Cardiac muscle cell (in vitro differentiated cells and primary cell): ENCODE data around the gene TMPRSS15. TPM values are rescaled to one million over a fixed set of nuclear protein-coding genes. Genes with fewer than 3 reads are reported as not detected.

ENCODE experiments used
- DNase-seq, 2 donors: peaks; one replicate each; pipeline versions ENCODE4 v3.0.0 to v3.0.0-alpha.2; 2010 to 2017; ENCODE audit warnings: low read depth in 1 of 2, low spot score in 1 of 2
- H3K27ac ChIP-seq: fragments of 200-600 bp; sonication (generic); 2 replicates; pipeline ENCODE4 v1.5.1; 2016
- H3K27me3 ChIP-seq: fragments of 200-600 bp; sonication (generic); 2 replicates; pipeline ENCODE4 v1.6.0; 2016; ENCODE audit warnings: control low read depth
- H3K36me3 ChIP-seq: fragments of 200-600 bp; sonication (generic); 2 replicates; pipeline ENCODE4 v1.5.1; 2016; ENCODE audit warnings: control low read depth
- H3K4me1 ChIP-seq: fragments of 200-600 bp; sonication (generic); 2 replicates; pipeline ENCODE4 v1.8.1; 2017; ENCODE audit warnings: low read depth, mild to moderate bottlenecking, mixed run types
- H3K4me3 ChIP-seq: fragments of 200-600 bp; sonication (generic); 2 replicates; pipeline ENCODE4 v1.5.1; 2016; ENCODE audit warnings: mild to moderate bottlenecking
- H3K9me3 ChIP-seq: fragments of 200-600 bp; sonication (generic); 2 replicates; pipeline ENCODE4 v1.5.1; 2017; ENCODE audit warnings: low read depth, mild to moderate bottlenecking, control low read depth
- polyA plus RNA-seq: library from polyadenylated mRNA; unstranded; fragments of >200 nt; fragmentation: Nextera tagmentation; extraction: Ambion mirVana; gene quantifications from 2 replicates; pipeline ENCODE4 v1.2.1, GENCODE V29; 2016
- total RNA-seq: library from RNA; depleted of rRNA; stranded (reverse); fragments of >200 nt; gene quantifications from 2 replicates; pipeline ENCODE4 v1.2.3, GENCODE V29; 2016
- TF ChIP-seq, protein P1 (sequence below): IDR thresholded peaks from 2 replicates; pipeline ENCODE4 v1.5.1; 2012; ENCODE audit warnings: low read depth, mild to moderate bottlenecking, low read length

Gene TMPRSS15
- total and polyA plus RNA-seq, 2 experiments from 2014 or later = not detected

DNA sequence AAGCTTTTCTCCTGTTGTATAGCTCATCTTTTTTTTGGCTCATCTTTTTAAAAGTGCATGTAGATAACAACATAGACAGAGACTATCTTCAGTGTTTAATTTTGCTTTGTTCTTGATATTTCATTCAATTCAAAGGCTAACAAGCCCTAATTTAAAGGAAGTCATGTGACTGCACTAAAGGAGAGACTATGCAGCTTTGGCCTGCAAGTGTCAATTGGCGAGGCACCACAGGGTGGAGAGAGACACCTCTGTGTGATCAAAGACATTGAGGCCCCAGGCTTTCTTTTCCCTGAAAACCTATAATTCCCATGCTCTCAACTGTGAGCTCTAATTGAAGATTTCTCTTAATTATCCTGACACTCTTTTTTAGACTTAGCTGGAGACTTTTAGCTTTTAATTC is 105.4 kb downstream of the TMPRSS15 start:
- H3K4me1 ChIP-seq = no peaks in the 10 kb centered on the region
- no peaks in the 10 kb centered on the region for H3K27me3 ChIP-seq
- TF ChIP-seq, protein P1, sequence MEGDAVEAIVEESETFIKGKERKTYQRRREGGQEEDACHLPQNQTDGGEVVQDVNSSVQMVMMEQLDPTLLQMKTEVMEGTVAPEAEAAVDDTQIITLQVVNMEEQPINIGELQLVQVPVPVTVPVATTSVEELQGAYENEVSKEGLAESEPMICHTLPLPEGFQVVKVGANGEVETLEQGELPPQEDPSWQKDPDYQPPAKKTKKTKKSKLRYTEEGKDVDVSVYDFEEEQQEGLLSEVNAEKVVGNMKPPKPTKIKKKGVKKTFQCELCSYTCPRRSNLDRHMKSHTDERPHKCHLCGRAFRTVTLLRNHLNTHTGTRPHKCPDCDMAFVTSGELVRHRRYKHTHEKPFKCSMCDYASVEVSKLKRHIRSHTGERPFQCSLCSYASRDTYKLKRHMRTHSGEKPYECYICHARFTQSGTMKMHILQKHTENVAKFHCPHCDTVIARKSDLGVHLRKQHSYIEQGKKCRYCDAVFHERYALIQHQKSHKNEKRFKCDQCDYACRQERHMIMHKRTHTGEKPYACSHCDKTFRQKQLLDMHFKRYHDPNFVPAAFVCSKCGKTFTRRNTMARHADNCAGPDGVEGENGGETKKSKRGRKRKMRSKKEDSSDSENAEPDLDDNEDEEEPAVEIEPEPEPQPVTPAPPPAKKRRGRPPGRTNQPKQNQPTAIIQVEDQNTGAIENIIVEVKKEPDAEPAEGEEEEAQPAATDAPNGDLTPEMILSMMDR = no peak
- DNase-seq = no peak
- H3K27ac ChIP-seq = no peak overlapping the region
- no peak overlapping the region for H3K4me3 ChIP-seq
- H3K9me3 ChIP-seq = no peaks in the 10 kb centered on the region
- H3K36me3 ChIP-seq = no peaks in the 10 kb centered on the region

DNA sequence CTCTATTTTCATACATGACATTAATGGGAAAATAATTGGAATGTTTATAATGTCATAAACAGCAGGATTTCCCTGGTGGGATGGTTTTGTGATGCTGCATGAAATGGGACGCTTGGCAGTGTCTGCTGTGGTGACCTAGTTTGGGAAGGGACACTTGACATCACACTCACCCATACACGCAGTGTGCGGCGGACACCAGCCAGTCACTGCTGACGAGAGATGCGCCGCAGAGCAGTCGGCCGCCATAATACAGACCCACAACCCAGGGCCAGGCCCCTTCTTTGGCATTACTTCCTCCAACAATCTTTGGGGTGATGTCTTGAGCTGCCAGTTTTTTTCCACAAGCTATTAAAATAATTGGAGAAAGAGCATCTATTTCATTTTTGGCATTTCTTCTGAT is 109.5 kb downstream of the TMPRSS15 start:
- Histone ChIP-seq H3K36me3 (no peaks in the 10 kb centered on the region), H3K4me3 (no peak overlapping the region), H3K9me3 (no peaks in the 10 kb centered on the region), H3K27ac (no peak overlapping the region), H3K27me3 (no peaks in the 10 kb centered on the region), H3K4me1 (no peaks in the 10 kb centered on the region)
- no peak for DNase-seq
- TF ChIP-seq, protein P1 = no peak

DNA sequence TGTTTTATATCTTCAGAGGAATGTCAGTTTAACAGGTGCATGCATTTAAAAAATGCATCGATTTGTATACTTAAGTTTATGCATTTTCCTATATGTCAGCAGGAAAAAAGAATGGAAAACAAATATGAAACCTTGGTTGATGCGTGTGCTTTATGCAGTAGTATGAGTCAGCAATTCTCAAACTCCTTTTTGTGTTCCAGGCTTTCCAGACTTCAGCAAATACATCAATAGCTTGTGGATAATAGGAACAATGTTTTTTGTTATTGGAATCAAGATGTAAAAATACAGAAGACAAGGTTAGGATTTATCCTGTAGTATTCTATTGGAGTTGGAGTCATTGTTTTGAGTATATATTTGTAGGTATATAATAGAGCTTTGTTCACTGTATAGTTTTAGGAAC is 113.7 kb downstream of the TMPRSS15 start:
- DNase-seq = no peak
- Histone ChIP-seq H3K4me3 (no peak overlapping the region), H3K27me3 (no peaks in the 10 kb centered on the region), H3K27ac (no peak overlapping the region), H3K9me3 (no peaks in the 10 kb centered on the region), H3K4me1 (no peaks in the 10 kb centered on the region), H3K36me3 (no peaks in the 10 kb centered on the region)
- TF ChIP-seq, protein P1 = no peak

DNA sequence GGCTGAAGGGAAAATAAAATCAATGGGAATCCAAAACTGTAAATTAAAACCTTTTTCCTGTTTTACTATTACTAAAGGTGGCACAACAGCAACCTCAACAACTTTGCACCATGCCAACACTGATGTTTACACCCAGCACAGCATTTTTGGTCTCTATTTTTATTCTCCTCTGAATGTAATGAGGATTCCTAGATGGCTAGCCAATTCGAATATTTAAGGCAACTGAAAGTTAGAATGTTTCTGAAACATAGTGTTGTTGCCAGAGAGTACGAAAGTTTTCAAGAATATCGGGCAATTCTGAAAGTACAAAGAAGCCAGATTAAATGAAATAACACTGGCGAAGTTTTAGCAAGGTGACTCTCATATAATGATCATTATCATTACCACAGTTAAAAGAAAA is 118.2 kb downstream of the TMPRSS15 start:
- DNase-seq = no peak
- TF ChIP-seq, protein P1 = no peak
- Histone ChIP-seq H3K27me3 (no peaks in the 10 kb centered on the region), H3K4me1 (no peaks in the 10 kb centered on the region), H3K36me3 (no peaks in the 10 kb centered on the region), H3K9me3 (no peaks in the 10 kb centered on the region), H3K27ac (no peak overlapping the region), H3K4me3 (no peak overlapping the region)

DNA sequence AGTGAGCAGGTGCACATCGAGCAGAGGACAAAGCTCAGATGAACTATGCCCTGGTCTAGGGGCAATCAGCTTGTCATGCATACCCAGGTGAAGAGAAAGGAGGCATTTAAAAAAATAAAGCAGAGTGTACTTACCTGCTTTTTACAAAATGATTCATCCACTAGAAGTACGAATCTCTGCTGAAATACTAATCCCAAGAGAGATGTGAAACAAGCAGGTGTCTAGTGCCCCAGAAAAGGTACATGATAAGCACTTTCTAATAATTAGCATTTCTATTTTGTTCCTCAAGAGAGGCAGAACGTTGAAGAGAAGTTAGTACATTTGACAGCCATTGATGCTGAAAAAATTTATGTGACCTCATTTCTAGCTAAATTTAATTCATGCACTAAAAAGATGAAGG is 127.8 kb downstream of the TMPRSS15 start:
- H3K9me3 ChIP-seq = no peaks in the 10 kb centered on the region
- H3K4me3 ChIP-seq = no peak overlapping the region
- H3K4me1 ChIP-seq = no peaks in the 10 kb centered on the region
- DNase-seq = no peak
- no peak overlapping the region for H3K27ac ChIP-seq
- no peaks in the 10 kb centered on the region for H3K27me3 ChIP-seq
- TF ChIP-seq, protein P1 = no peak
- H3K36me3 ChIP-seq = no peaks in the 10 kb centered on the region

DNA sequence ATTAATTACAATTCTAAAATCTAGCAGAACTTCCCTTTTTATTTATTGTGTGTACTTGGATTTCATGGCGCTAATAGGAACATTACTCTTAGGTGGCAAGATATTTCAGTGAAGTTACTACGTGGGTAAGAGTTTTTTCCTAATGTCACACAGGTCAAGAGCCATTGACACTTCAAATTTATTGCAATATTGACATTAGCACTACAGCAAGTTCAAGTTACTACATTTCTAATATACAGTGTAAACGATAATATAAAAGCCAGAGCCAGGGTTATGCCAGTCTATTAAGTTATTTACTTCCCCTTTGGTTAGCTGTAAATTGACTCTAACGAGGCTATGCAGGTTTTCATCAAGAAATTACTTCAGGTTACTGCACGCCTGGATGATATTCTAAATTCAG is 129.2 kb downstream of the TMPRSS15 start:
- no peak overlapping the region for H3K27ac ChIP-seq
- DNase-seq = no peak
- H3K9me3 ChIP-seq = no peaks in the 10 kb centered on the region
- H3K4me1 ChIP-seq = no peaks in the 10 kb centered on the region
- TF ChIP-seq, protein P1 = no peak
- no peaks in the 10 kb centered on the region for H3K36me3 ChIP-seq
- H3K4me3 ChIP-seq = no peak overlapping the region
- no peaks in the 10 kb centered on the region for H3K27me3 ChIP-seq
